Osteocyte (in vitro differentiated cells): Measurements from ENCODE around the gene PARPBP. TPM values are rescaled to one million over a fixed set of nuclear protein-coding genes. Genes with fewer than 3 reads are reported as not detected.
A peak's percentile ranks its signal among the peaks of the same experiment; 100 is the strongest.
"Not testable (repeated sequence)": the region's sequence is repeated elsewhere in the genome, so short reads cannot be mapped to it uniquely, and the experiment has no call there.

Experiments
- DNase-seq: peaks from one replicate; pipeline ENCODE4 v3.0.0; 2021; ENCODE audit warnings: mixed read lengths; ENCODE audit not compliant: unreplicated experiment; ENCODE audit errors: extremely low spot score
- H3K27ac Mint-ChIP-seq: one replicate; pipeline ENCODE4 v1.8.0; 2021; ENCODE audit warnings: mild to moderate bottlenecking, mixed read lengths; ENCODE audit not compliant: unreplicated experiment
- H3K27me3 Mint-ChIP-seq: one replicate; pipeline ENCODE4 v1.8.0; 2021; ENCODE audit warnings: mixed read lengths; ENCODE audit not compliant: unreplicated experiment
- H3K36me3 Mint-ChIP-seq: one replicate; pipeline ENCODE4 v1.8.0; 2021; ENCODE audit warnings: mixed read lengths; ENCODE audit not compliant: unreplicated experiment
- H3K4me1 Mint-ChIP-seq: one replicate; pipeline ENCODE4 v1.8.0; 2021; ENCODE audit warnings: mixed read lengths; ENCODE audit not compliant: unreplicated experiment
- H3K4me3 Mint-ChIP-seq: one replicate; pipeline ENCODE4 v1.8.0; 2021; ENCODE audit warnings: mild to moderate bottlenecking, moderate library complexity, mixed read lengths; ENCODE audit not compliant: unreplicated experiment
- H3K9me3 Mint-ChIP-seq: one replicate; pipeline ENCODE4 v1.8.0; 2021; ENCODE audit warnings: mixed read lengths; ENCODE audit not compliant: unreplicated experiment
- CTCF ChIP-seq: fragments of 200-600 bp; sonication (generic); IDR thresholded peaks from 2 replicates; pipeline ENCODE4 v1.5.0; 2021; ENCODE audit warnings: antibody characterized with exemption, mild to moderate bottlenecking, moderate library complexity
- total RNA-seq: library from RNA; stranded (reverse); gene quantifications from 2 replicates; pipeline ENCODE4 v1.2.1, GENCODE V29; 2021

Gene PARPBP
- total RNA-seq, 1 donor from 2014 or later, result 5.1 TPM

- H3K27me3 Mint-ChIP-seq, H3K27ac Mint-ChIP-seq, H3K4me1 Mint-ChIP-seq, H3K4me3 Mint-ChIP-seq, H3K9me3 Mint-ChIP-seq, DNase-seq: not testable (repeated sequence)
- peaks cover 15% of the 10 kb centered on the region for H3K36me3 Mint-ChIP-seq
Observed at GRCh38 chr12:102137619-102138018, 17.6 kb downstream of the PARPBP start.

GRCh38 chr12:102142866-102143373 lies 22.9 kb downstream of the PARPBP start:
- not testable (repeated sequence) for H3K27me3 Mint-ChIP-seq, H3K27ac Mint-ChIP-seq, H3K9me3 Mint-ChIP-seq, H3K4me3 Mint-ChIP-seq, DNase-seq
- Mint-ChIP-seq H3K4me1 (peaks cover 17% of the 10 kb centered on the region), H3K36me3 (peaks cover 15% of the 10 kb centered on the region)

- no peak overlapping the region for H3K4me3 Mint-ChIP-seq
- H3K36me3 Mint-ChIP-seq, result peaks cover 8% of the 10 kb centered on the region
- no peak for DNase-seq
- peak overlapping the region; percentile 47 for H3K27ac Mint-ChIP-seq
- no peaks in the 10 kb centered on the region for H3K9me3 Mint-ChIP-seq
- peaks cover 17% of the 10 kb centered on the region for H3K4me1 Mint-ChIP-seq
- TF ChIP-seq CTCF, result no peak
- H3K27me3 Mint-ChIP-seq, result no peaks in the 10 kb centered on the region
Observed at GRCh38 chr12:102144221-102144620, 24.2 kb downstream of the PARPBP start.

- H3K4me1 Mint-ChIP-seq, result peaks cover 17% of the 10 kb centered on the region
- H3K36me3 Mint-ChIP-seq, H3K9me3 Mint-ChIP-seq, H3K27me3 Mint-ChIP-seq, DNase-seq, H3K4me3 Mint-ChIP-seq, H3K27ac Mint-ChIP-seq: not testable (repeated sequence)
Observed at GRCh38 chr12:102147062-102147587, 27.1 kb downstream of the PARPBP start.

GRCh38 chr12:102155206-102155605 lies 35.2 kb downstream of the PARPBP start:
- not testable (repeated sequence) for H3K4me3 Mint-ChIP-seq, H3K9me3 Mint-ChIP-seq, H3K27ac Mint-ChIP-seq, H3K36me3 Mint-ChIP-seq, DNase-seq, H3K4me1 Mint-ChIP-seq, H3K27me3 Mint-ChIP-seq

GRCh38 chr12:102163383-102163782 lies 43.4 kb downstream of the PARPBP start:
- DNase-seq, result no peak

More at GRCh38 chr12:102163383-102163782, 43.4 kb downstream of the PARPBP start:
- Mint-ChIP-seq H3K4me1 (peaks cover 10% of the 10 kb centered on the region), H3K27ac (no peak overlapping the region), H3K9me3 (no peaks in the 10 kb centered on the region), H3K36me3 (no peaks in the 10 kb centered on the region), H3K27me3 (no peaks in the 10 kb centered on the region), H3K4me3 (no peak overlapping the region)
- no peak for TF ChIP-seq CTCF
